Measurements from ENCODE around the gene STAC3.

Gene STAC3

DNA sequence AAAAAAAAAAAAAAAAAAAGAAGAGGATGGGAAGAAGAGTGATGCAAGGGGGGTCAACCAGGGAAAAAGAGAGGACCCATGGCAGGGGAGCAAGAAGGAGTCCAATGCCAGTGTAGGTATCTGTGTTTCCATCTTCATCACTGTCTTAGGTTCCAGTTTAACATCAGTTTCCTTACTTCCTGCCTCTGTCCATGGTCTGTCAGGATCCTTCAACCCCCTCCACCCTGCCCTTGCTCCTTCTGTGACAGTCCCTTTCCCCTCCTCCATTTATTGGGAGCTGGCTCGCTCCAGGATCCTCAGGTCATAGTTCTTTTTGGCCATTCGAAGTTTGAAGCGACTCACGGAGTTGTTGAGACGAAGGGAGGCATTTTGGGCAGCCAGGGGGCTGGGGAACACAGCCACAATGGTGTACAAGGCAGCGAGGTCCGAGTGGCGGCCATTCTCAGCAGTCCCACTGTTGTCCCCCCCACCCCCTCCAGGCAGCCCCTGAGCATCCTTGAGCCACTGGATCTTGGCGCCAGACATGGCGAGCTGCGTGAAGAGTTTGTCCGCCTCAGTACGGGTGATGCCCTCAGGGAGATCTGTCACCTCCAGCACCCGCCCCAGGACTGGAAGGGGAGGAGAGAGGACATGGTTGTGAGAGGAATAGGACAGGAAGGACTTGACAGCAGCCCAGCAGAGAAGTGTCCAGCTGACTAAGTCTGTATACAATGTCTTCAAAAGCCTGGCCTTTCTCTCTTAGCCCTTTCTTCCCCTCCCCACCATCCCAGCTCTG is 3.7 kb upstream of the STAC3 start:
- DNase-seq (ENCODE audit: low read depth), result no peak

DNA sequence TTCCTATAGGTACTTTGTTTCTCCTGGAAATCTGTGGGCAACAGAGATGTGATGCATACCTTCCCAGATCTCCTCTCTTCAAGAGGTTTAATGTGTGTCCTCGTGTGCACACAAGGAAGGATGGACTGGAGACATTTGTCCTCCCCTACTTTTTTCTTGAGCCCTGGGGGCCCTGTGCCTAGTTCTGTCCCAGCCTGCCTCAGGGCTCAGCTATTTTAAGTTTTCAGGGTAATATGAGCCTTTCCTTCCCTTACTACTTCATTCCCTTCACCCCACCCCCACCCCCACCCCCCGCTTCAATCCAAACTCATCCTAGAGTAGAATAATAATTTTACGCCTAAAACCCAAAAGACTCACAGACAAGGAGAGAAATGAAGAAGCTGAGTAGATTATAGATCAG is 446 bp downstream of the STAC3 start:
- DNase-seq (ENCODE audit: low read depth), result no peak

DNA sequence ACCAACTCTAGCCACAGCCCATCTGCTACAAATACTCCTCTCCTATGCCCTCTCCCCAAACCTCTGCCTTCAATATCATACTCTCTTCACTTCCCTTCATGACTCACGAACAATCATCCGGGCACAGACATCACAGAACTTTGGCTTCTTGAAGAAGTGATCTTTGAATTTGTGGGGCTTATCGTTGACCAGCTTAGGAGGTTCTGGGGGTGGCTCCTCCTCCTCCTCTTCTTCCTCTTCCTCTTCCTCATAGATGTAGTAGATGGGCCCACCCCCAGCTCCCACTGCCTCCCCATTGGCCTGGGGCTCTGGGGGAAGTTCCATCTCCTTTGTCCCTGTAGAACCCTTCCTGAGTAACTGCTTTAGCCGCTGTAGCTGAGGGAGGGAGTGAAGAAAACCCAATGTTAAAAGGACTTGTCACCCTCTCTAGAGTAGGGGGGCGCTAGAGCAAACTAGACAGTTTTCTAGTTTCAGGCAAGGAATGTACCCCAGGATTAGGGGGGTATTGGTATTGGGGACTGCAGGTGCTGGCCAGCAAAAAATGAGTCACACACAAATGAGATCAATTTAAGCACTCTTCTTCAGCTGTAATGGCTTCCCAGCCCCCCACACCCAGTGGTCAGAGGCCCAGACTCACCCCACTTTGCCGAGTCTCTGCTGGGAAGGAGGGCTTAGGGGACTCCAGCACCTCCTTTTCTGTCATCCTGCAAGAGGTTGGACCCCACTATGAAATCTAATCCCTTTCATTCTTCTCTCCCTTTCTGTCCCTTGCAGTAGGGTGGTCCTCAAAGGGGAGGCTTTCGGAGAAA is 1.8 kb downstream of the STAC3 start:
- DNase-seq (ENCODE audit: low read depth), result no peak

DNA sequence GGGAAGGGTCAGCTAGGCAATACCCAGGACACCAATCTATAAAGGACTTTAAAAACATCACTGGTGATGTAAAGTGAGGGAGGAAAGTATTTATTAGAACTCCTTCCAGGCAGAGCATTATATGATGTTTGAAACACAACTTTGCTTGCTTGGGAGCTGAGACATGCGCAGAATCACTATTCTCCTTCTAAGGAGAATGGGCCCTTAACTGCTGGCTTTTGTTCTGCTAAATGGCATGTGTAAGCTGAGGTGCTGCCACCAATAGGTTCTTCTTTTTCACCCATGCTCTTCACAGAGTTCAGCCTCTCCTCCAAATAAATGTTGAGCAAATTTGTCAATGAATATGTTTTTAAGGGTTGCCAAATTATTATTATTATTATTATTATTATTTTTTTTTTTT is 3.9 kb downstream of the STAC3 start:
- DNase-seq (ENCODE audit: low read depth), result no peak

DNA sequence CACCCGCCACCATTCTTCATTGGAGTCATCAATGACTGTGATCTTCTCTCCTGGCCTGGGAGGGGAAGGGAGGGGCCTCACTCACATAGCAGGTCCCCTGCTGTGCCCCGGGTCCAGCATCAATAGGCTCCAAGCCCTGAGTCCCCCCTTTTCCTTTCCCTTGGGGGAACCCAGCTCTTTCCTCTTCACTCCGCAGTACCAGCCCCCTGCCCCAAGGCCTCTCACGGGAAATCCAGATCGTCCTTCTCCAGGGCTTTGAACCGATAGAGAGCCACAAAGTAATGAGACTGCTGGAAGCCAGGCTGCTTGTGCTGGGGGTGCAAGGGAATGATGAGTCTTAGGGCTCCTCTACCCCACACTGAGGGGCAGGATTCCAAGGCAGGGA is 6.7 kb downstream of the STAC3 start:
- no peak for DNase-seq (ENCODE audit: low read depth)

DNA sequence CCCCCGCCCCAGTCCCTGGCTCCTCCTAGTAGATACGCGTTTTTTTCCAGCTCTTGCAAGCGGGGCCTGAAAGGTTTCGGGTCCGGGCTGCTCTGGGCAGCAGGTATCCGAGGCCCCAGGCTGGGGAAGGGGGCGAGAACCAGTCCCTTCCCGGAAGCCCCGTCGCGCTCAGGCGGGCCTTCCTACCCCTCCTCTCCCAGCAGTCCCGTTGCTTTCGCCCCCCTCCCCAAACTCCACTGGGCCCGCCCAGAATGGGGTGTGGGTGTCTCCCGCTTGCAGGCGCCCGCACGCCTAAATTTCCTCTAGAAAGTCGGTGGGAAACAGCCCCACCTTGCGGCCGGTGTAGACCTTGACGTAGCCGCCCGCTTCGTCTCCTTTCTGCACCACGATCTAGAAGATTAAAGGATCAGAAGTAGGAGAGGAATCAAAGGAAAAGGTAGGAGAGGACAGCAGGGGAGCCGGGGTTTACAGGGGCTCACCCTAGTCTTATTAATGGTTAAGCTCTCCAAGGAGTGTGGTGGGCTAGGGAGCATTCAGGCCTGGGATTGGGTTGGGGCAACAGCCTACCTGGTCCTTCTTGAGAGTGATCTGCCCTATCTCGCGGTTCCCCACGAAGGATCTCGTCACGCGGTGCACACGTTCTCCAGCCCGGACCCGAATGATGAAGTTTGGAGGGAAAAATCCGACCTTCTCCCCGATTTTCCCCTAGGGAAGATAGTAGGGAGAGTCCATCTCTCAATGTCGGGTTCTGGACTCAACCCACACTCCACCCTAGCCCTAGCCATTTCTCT is 7.3 kb downstream of the STAC3 start:
- no peak for DNase-seq (ENCODE audit: low read depth)

DNA sequence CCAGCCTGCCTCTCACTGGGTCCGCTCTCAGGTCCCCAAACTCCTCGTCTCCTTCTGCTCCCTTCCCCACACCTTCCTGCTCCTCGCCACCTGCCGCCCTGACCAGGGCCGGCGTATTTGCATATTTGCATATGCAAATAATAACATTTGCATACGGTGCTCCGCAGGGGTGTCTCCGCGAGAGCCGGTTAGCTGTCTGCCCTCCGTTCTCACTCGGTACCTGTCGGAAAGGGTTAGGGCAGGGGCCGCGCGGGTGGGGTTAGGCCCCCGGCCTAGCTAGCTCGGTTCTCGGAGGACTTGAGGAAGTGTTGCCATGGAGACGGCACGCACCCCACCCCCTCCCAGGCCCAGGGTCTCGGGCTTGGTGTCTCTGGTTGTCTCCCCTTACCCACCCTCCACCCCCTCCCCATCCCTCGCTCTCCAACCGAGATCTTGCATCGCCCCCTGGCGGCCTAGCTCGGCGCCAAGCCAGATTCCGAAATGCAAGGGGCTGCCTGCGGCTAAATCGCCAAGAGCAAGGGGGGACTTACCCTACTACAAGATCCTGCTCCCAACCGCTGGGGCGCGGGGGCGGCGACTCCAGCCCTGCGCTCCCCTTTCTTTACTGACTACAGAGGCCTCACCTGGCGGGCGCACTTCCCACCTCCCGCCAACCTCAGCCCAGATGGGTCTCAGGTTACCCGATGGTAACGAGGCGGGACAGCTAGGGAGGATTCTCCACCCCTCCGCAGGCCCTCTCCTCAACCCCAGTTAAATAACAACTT is 8.1 kb downstream of the STAC3 start:
- DNase-seq (ENCODE audit: low read depth), result no peak

DNA sequence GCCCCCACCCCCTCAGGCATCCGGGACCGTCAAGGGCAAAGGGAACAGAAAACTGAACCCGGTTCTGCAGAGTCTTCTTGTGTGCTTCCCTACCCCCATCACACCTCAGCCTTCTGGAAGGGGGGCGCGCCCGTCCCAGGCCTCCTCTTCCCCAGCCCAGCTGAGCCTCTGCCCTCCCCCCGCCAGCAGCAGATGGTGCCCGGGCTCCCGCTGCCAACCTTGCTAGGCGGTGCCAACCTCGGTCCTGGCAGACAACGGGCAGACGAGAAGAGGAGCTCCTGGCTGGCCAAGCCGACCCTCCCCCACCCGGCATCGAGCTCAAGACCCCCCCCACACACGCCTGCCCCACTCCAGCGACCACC is 8.7 kb downstream of the STAC3 start:
- no peak for DNase-seq (ENCODE audit: low read depth)

DNA sequence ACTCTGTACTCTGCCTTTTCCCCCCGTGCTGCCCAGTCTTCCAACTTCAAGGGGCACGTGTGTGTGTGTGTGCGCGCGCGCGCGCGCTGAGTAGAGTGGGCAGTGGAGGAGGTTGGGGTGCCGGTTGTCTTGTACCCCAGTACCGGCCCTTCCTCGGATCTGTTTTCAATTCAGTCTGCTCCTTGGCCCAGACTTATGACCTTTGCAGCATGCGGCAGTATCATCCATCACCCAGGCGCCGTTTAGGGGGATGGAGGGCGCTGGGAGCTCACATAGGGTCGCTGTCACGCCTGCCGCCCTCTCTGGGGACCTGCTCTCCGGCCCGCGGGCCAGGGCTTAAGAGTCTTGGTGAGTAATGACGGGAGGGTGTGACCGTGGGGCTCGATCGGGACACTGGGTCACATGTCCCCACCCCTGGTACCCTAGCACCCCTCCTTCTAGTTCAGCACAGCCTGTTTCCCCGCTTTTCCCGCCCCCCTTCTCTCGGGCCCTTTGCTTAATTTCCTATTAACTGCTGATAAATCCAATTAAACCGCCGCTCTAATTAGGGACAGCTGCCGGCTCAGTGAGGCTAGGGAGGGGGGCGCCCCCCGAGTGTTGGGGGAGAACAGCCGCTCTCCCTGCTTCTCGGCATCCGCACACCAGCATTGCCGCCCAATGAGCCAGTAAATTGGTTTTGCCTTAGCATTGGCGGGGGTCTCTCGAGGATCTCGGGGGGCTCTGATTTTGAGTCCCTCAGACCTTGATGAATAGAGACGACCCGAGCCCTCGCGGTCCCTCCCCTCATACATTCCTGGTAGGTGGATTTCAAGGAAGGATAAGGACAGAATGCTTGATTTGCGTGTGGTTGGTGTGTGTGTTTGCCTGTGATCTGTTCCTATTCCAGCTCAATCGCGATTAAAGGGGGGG is 9.3 kb downstream of the STAC3 start:
- DNase-seq (ENCODE audit: low read depth), result no peak

DNA sequence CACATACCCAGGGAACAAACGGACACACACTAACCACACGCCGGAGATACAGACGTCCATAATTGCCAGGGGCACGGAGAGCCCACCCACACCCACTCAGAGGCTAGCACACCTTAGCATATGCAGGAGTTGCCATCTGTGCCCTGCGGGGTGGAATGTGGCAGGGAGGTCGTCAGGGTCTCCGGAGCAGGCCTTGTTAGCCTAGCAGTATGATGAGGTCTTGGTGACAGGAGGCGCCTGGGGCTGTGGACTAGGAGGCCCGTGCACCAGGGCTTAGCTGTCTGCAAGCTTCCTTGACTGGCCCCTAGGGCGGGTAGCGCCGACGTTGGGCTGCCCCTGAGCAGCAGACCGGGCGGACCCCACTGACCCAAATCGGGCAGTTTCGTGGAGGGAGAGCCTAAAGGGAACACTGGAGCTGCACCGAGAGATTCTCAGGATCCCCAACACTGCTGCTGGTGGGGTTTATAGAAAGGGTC is 10.0 kb downstream of the STAC3 start:
- no peak for DNase-seq (ENCODE audit: low read depth)

DNA sequence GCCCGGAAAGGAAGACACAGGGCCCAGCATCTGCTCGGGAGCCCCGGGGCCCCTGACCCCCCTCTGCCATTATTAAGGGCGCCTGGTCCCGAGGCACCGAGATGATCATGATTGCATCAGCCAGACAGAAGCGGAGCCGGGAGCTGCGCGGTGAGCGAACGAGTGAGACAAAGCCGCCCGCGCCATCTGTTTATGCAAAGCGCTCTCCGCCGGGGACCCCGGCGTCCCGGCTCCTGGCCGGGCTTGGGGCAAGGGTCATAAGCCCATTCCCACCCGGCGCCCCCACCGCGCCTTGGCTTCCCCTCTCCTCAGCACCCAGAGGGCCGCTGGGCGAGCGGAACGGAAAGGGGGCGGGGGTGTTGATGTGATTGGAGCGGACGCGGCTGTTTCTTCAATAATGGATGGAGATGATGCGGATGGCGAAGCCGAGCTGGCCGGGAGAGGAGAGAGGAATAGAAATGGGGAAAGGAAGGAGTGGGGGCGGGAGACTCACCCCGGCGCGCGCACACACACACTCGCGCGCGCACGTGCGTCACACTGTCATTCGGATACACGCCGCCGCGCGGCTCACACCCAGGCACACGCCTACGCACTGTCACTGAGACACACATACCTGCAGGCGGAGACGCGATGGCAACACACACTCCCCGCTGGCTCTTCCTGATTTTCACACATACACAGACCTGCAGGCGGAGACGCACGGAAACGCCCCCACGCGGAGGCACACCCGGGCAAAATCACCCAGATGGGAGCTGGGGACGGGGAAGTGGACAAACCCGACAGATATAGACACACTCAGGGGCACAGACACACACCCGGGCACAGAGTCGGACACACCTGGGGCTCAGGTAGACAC is 10.7 kb downstream of the STAC3 start:
- no peak for DNase-seq (ENCODE audit: low read depth)

DNA sequence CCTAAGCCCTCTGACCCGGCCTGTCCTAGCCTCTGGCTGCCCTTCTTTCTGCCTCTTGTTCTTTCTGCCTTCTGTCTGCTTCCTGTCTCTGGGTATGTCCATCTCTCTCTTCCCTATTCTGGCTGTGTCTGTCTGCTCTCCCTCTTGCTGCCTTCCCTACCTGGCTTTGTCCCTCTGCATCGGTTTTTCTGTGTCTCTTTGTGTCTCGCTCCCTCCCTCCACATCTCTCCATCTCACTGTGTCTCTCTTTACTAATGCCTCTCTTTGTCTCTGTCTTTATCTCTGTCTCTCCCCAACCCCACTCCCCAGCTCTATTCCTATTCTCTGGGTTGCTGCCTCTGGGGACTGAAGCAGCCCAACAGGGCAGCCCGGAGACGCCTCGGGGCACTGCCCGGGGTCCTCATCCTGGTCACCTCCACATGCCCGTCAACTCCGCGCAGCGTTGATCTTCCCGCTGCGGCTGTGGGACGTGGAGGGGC is 11.4 kb downstream of the STAC3 start:
- DNase-seq (ENCODE audit: low read depth), result no peak

DNA sequence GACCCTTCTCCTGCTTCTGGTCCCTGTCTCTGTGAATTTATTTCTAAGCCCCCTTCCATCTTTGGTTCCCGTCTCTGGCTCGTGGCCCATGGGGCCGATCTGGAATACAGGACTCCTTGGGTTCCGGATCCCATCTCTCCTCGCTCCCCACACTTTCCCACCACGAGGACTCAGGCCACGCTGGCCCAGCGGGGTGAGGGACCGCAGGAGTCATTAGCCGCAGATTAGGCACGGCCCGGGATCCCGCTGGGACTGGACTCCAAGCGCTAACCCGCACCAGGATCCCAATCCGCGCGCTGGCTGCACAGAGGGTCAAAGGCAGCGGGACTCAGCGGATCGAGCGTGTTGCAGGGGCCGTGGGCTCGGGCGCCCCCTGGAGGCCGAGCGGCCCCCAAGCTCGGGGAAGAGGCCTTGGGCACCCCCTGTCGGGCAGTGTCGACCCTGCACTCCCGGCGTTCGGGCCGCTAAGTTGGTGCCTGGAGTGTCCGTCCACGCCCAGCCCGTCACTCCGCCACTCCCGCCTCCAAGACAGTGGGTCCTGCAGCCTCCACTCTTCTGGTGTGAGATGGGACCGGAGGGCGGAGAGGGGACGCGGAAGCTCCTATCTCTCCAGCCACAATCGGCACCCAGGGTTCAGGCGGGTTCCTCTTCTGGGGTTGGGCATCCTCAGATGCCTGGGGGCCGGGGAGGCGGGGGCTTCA is 12.0 kb downstream of the STAC3 start:
- no peak for DNase-seq (ENCODE audit: low read depth)

DNA sequence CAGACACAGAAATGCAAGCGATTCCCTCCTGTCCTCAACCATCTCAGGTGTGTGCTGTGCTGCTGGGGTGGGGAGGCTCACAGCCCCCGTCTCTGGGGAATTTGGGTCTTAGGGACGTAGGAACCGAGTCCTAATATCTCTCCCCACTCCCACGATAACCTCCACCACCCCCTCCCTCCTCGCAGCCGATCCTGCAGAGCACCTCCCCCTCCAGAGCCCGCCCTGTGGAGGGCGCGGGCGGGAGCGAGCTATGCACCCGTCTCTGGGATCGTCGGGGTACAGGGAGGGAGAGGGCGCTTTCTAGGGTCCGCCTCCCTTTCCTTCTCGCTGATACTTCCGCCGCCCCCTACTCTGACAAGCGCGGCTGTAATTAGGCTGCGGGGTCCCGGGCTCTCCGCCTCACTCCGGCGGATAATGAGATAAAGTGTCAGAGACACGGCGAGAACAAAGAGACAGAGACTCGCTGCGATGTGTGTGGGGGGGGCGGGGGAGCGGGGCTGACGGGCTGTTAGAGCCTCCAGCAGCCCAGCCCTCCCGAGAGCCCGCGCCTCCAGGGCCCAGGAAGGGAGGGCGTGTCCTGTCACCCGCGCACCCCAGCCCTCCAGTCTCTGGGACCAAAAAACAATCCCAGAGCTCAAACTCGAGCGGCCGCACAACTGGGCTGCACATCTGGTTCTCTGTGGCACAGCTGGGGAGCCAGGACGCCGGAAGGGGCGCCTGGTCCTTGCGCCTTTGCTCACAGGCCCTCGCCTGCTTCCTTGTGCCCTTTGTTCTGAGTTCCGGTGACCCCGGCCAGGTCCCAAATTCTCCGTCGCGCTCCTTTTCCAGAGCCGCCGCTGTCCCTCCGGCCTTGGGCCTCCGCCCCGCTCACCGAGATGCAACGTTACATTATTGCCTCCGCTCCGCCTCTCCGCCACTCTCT is 12.8 kb downstream of the STAC3 start:
- DNase-seq (ENCODE audit: low read depth), result no peak

DNA sequence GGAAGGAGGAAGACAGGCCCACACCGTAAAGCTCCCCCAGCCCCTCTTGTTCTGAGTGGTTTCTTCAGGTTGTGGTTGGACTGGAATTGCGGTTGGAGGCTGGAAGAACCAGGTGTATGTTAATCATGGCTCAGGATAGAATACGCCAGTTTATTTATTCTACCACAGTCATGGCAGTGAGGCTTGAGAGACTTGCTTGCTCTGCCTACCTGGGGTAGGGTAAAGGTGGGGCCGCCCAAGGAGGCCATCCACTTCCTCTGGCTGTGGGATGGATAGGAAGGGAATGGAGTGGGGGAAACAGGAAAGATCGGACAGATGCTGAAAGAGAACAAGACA is 13.4 kb downstream of the STAC3 start:
- DNase-seq (ENCODE audit: low read depth), result no peak

DNA sequence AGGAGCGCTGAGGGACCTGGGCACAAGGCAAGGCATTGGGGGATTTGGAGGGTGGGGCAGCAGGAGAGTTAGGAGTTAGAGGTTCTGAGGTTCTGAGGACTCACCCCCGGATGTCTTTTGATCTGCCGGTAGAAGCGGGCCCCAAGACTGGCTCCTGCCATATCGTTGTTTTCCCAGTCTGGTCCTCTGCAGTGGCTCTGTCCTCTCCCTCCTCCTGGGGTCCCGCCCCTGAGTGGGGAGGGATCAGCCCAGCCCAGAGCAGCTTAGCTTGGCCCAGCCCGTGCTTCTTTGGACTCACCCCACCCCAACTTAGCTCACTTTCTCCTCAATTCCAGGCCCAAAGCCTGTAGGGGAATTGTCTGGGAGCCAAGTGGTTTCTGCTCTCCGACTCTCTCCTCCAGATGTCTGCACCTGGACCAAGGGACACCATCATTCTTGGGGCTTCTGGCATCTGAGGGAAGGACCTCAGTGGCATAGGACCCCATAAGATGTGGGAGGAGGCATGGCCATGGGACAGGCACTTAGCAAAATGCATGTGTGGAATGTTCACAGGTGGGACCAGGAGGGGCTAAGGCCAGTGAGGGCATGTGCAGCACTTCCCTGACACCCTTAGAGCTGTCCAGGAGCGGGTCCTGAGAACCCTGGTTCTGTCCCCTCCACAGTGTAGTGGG is 13.9 kb downstream of the STAC3 start:
- DNase-seq (ENCODE audit: low read depth), result no peak

DNA sequence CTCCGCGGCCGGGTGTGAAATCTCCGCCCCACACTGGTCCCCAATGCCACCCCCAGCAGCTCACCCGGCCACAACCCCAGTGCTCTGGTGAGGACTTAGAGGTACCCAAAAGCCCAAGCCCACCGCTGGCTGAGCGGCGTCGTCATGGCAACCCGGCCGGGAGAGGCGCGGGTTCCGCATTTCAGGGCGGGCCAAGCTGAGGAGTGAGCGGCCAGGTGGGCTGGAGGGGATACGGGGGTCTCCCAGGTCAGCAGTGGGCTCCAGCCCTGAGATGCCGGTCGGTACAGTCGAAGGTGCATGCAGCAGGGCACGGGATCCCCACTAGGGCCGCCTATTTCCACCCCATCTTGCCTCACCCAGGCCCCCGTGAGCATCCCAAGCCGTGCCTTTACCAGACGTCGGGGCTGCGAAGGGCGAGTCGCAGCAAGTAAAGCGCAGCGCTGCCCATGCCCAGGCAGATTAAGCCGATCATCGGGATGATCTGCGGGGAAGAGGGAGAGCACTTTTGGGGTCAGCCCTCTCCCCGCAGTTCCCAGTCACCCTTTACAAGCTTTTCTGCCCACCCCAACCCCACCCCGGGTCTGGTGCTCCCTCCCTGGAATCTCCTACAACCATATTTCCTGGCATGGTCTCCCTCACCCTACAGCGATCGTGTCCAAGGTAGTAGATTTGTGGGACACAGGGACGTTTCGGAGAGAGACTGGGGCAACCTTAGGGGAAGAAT is 14.6 kb downstream of the STAC3 start:
- DNase-seq (ENCODE audit: low read depth), result no peak

Measured in HS-27A (cell line).